HL-60 (cell line): ENCODE data around the gene GUCA1C.

Experiments used
- GABPA ChIP-seq: IDR thresholded peaks from 2 replicates; pipeline ENCODE4 v1.6.1; 2012; ENCODE audit warnings: low read depth
- POLR2AphosphoS5 ChIP-seq: IDR thresholded peaks from 2 replicates; pipeline ENCODE4 v1.6.1; 2012; ENCODE audit warnings: low read depth
- TF ChIP-seq, protein P1 (sequence below): IDR thresholded peaks from one replicate; pipeline ENCODE4 v1.5.1; 2011; ENCODE audit warnings: low read length, control low read depth, inconsistent platforms; ENCODE audit not compliant: insufficient read depth
- TF ChIP-seq, protein P2 (sequence below): IDR thresholded peaks from 2 replicates; pipeline ENCODE4 v1.6.1; 2012; ENCODE audit warnings: low read depth; ENCODE audit not compliant: insufficient replicate concordance

DNA sequence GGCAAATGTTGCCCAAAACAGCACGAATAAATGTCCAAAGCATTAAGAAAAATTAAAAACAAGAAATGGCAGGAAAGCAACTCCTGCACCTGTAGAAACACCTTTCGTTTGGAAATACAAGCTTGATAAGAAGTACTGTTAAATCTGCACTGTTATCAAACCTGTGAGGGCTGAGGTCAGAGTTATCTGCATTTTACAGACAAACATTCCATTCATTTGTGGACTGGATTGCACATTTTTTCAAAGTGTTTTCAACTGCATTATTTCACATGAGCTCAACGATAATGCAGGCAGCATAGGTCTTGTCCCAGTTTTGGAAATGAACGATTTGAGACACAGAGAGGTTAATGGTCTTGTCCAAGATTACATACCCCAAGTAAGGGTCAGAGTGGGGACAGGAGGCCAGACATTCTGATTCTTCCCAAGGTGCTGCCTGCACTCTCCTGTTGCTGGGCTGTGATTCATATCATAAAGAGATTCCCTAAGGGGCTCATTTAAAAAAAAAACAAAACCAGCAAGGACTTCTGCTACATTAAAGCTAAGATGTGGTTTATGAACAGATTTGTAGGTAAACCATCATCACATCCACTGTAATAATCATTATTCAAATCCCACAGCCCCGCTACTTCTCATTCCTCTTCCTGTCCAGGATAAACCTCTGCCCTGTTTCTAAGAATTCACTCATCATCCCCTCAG, 13.0 kb downstream of the GUCA1C start:
- TF ChIP-seq, protein P1, sequence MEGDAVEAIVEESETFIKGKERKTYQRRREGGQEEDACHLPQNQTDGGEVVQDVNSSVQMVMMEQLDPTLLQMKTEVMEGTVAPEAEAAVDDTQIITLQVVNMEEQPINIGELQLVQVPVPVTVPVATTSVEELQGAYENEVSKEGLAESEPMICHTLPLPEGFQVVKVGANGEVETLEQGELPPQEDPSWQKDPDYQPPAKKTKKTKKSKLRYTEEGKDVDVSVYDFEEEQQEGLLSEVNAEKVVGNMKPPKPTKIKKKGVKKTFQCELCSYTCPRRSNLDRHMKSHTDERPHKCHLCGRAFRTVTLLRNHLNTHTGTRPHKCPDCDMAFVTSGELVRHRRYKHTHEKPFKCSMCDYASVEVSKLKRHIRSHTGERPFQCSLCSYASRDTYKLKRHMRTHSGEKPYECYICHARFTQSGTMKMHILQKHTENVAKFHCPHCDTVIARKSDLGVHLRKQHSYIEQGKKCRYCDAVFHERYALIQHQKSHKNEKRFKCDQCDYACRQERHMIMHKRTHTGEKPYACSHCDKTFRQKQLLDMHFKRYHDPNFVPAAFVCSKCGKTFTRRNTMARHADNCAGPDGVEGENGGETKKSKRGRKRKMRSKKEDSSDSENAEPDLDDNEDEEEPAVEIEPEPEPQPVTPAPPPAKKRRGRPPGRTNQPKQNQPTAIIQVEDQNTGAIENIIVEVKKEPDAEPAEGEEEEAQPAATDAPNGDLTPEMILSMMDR: no peak
- TF ChIP-seq POLR2AphosphoS5: no peak
- no peak for TF ChIP-seq GABPA
- TF ChIP-seq, protein P2, sequence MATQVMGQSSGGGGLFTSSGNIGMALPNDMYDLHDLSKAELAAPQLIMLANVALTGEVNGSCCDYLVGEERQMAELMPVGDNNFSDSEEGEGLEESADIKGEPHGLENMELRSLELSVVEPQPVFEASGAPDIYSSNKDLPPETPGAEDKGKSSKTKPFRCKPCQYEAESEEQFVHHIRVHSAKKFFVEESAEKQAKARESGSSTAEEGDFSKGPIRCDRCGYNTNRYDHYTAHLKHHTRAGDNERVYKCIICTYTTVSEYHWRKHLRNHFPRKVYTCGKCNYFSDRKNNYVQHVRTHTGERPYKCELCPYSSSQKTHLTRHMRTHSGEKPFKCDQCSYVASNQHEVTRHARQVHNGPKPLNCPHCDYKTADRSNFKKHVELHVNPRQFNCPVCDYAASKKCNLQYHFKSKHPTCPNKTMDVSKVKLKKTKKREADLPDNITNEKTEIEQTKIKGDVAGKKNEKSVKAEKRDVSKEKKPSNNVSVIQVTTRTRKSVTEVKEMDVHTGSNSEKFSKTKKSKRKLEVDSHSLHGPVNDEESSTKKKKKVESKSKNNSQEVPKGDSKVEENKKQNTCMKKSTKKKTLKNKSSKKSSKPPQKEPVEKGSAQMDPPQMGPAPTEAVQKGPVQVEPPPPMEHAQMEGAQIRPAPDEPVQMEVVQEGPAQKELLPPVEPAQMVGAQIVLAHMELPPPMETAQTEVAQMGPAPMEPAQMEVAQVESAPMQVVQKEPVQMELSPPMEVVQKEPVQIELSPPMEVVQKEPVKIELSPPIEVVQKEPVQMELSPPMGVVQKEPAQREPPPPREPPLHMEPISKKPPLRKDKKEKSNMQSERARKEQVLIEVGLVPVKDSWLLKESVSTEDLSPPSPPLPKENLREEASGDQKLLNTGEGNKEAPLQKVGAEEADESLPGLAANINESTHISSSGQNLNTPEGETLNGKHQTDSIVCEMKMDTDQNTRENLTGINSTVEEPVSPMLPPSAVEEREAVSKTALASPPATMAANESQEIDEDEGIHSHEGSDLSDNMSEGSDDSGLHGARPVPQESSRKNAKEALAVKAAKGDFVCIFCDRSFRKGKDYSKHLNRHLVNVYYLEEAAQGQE: no peak
